Measurements from ENCODE around the gene UBL4A. TPM values are rescaled to one million over a fixed set of nuclear protein-coding genes. Genes with fewer than 3 reads are reported as not detected.

The UBL4A gene
- total and polyA plus RNA-seq, 2 experiments from 2014 or later, result 53.4 to 65.2 TPM

DNA sequence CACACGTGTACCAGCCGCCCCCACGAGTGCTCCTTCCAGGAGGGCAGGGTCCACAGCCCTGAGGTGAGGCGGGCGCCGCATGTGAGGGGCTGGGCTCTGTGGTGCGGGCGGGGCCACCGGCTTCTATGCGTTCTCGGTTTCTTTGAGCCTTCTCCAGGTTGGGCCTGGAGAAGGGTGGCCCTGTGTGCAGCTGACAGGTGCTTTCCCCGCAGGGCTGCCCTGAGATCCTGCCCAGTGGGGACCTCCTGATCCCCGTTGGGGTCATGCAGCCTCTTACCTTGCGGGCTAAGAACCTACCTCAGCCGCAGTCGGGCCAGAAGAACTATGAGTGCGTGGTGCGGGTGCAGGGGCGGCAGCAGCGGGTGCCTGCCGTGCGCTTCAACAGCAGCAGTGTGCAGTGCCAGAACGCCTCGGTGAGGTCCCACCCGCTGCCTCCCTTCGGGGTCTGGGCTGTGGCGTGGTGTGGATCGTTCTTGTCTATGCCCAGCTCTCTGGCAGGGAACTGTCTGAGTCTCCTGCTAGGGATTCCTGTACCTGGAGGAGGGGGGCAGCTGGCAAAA is 21.5 kb downstream of the UBL4A start:
- Histone ChIP-seq H3K4me1 (ENCODE audit: low read depth) (no peaks in the 10 kb centered on the region), H3K4me3 (no peak overlapping the region), H3K27ac (no peak overlapping the region), H3K36me3 (no peaks in the 10 kb centered on the region), H3K27me3 (no peaks in the 10 kb centered on the region), H3K9me3 (ENCODE audit: low read depth) (no peaks in the 10 kb centered on the region)
- no peak for DNase-seq (ENCODE audit: low read depth in 1 of 2, low spot score in 1 of 2)
- TF ChIP-seq CTCF (IDR thresholded peaks at IDR 0.05; ENCODE audit: low read depth, low read length), result no peak

DNA sequence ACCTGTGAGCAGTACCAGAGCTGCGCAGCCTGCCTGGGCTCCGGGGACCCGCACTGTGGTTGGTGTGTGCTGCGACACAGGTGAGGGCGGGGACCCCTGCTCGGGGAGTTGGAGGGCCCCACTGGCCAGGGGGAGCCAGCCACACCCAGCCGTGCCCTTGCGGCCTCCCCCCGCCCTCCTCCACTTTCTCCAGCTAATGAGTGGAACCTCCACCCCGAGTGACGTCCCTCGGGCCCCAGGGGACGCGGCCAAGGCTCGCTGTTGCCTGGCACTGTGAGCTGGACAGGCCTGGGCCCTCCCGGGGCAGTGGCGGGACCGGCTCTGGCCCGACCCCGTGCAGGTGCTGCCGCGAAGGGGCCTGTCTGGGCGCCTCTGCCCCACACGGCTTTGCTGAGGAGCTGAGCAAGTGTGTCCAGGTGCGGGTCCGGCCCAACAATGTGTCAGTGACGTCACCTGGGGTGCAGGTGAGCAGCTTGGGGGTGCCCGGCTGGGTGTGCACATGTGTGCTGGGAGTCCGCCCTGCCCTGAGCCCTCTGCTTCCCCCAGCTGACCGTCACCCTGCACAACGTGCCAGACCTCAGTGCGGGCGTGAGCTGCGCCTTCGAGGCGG is 22.7 kb downstream of the UBL4A start:
- no peak for DNase-seq (ENCODE audit: low read depth in 1 of 2, low spot score in 1 of 2)
- Histone ChIP-seq H3K36me3 (no peaks in the 10 kb centered on the region), H3K4me3 (no peak overlapping the region), H3K27me3 (no peaks in the 10 kb centered on the region), H3K4me1 (ENCODE audit: low read depth) (no peaks in the 10 kb centered on the region), H3K27ac (no peak overlapping the region), H3K9me3 (ENCODE audit: low read depth) (no peaks in the 10 kb centered on the region)
- TF ChIP-seq CTCF (IDR thresholded peaks at IDR 0.05; ENCODE audit: low read depth, low read length), result no peak

DNA sequence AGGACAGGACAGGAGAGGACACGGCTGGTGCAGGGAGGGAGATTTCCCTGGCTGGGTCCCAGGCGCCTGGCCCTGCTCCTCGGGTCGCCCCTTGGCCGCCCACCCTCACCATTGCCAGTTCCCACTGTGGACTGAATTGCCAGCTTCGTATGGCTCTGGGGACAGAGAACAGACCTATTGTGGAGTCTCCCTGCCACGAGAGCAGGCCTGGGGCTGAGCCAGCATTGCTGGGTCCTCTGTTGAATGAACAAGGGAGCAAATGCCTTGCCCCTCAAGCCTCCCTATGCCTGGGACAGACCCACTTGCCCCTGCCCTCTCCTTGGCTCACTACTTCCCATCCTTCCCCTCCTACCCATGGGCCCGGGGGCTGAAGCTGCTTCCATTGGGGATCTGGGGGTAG is 24.0 kb downstream of the UBL4A start:
- TF ChIP-seq CTCF (IDR thresholded peaks at IDR 0.05; ENCODE audit: low read depth, low read length), result no peak
- H3K27me3 ChIP-seq, result no peaks in the 10 kb centered on the region
- no peaks in the 10 kb centered on the region for H3K36me3 ChIP-seq
- no peaks in the 10 kb centered on the region for H3K4me1 ChIP-seq (ENCODE audit: low read depth)
- no peak overlapping the region for H3K27ac ChIP-seq
- DNase-seq (ENCODE audit: low read depth in 1 of 2, low spot score in 1 of 2), result no peak
- H3K4me3 ChIP-seq, result no peak overlapping the region
- no peaks in the 10 kb centered on the region for H3K9me3 ChIP-seq (ENCODE audit: low read depth)

DNA sequence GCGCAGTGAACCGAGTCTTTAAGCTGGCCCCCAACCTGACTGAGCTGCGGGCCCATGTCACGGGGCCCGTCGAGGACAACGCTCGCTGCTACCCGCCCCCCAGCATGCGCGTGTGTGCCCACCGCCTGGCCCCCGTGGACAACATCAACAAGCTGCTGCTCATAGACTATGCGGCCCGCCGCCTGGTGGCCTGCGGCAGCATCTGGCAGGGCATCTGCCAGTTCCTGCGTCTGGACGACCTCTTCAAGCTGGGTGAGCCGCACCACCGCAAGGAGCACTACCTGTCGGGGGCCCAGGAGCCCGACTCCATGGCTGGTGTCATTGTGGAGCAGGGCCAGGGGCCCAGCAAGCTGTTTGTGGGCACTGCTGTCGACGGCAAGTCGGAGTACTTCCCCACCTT is 26.1 kb downstream of the UBL4A start:
- no peak for TF ChIP-seq CTCF (IDR thresholded peaks at IDR 0.05; ENCODE audit: low read depth, low read length)
- H3K27ac ChIP-seq, result no peak overlapping the region
- DNase-seq (ENCODE audit: low read depth in 1 of 2, low spot score in 1 of 2), result no peak
- H3K9me3 ChIP-seq (ENCODE audit: low read depth), result no peaks in the 10 kb centered on the region
- no peak overlapping the region for H3K4me3 ChIP-seq
- no peaks in the 10 kb centered on the region for H3K4me1 ChIP-seq (ENCODE audit: low read depth)
- no peaks in the 10 kb centered on the region for H3K36me3 ChIP-seq
- no peaks in the 10 kb centered on the region for H3K27me3 ChIP-seq

- Histone ChIP-seq H3K4me3 (no peak overlapping the region), H3K27ac (no peak overlapping the region), H3K9me3 (ENCODE audit: low read depth) (no peaks in the 10 kb centered on the region), H3K4me1 (ENCODE audit: low read depth) (no peaks in the 10 kb centered on the region), H3K27me3 (no peaks in the 10 kb centered on the region), H3K36me3 (no peaks in the 10 kb centered on the region)
- DNase-seq (ENCODE audit: low read depth in 1 of 2, low spot score in 1 of 2), result no peak
- TF ChIP-seq CTCF (IDR thresholded peaks at IDR 0.05; ENCODE audit: low read depth, low read length), result no peak
Measured at GRCh38 chrX:154459832-154460231, 26.6 kb downstream of the UBL4A start.
